Osteocyte (in vitro differentiated cells): ENCODE data around the gene GLI1. TPM values are rescaled to one million over a fixed set of nuclear protein-coding genes. Genes with fewer than 3 reads are reported as not detected.
"Not testable (repeated sequence)": the region's sequence is repeated elsewhere in the genome, so short reads cannot be mapped to it uniquely, and the experiment has no call there.

Experiments used
- DNase-seq: peaks from one replicate; pipeline ENCODE4 v3.0.0; 2021; ENCODE audit warnings: mixed read lengths; ENCODE audit not compliant: unreplicated experiment; ENCODE audit errors: extremely low spot score
- H3K27ac Mint-ChIP-seq: one replicate; pipeline ENCODE4 v1.8.0; 2021; ENCODE audit warnings: mild to moderate bottlenecking, mixed read lengths; ENCODE audit not compliant: unreplicated experiment
- H3K27me3 Mint-ChIP-seq: one replicate; pipeline ENCODE4 v1.8.0; 2021; ENCODE audit warnings: mixed read lengths; ENCODE audit not compliant: unreplicated experiment
- H3K36me3 Mint-ChIP-seq: one replicate; pipeline ENCODE4 v1.8.0; 2021; ENCODE audit warnings: mixed read lengths; ENCODE audit not compliant: unreplicated experiment
- H3K4me1 Mint-ChIP-seq: one replicate; pipeline ENCODE4 v1.8.0; 2021; ENCODE audit warnings: mixed read lengths; ENCODE audit not compliant: unreplicated experiment
- H3K4me3 Mint-ChIP-seq: one replicate; pipeline ENCODE4 v1.8.0; 2021; ENCODE audit warnings: mild to moderate bottlenecking, moderate library complexity, mixed read lengths; ENCODE audit not compliant: unreplicated experiment
- H3K9me3 Mint-ChIP-seq: one replicate; pipeline ENCODE4 v1.8.0; 2021; ENCODE audit warnings: mixed read lengths; ENCODE audit not compliant: unreplicated experiment
- total RNA-seq: library from RNA; stranded (reverse); gene quantifications from 2 replicates; pipeline ENCODE4 v1.2.1, GENCODE V29; 2021
- TF ChIP-seq, protein P1 (sequence below): fragments of 200-600 bp; sonication (generic); IDR thresholded peaks from 2 replicates; pipeline ENCODE4 v1.5.0; 2021; ENCODE audit warnings: antibody characterized with exemption, mild to moderate bottlenecking, moderate library complexity

Gene GLI1
- total RNA-seq, 1 donor from 2014 or later = 7.7 TPM

- Mint-ChIP-seq H3K27me3 (no peaks in the 10 kb centered on the region), H3K27ac (peak overlapping the region; percentile 11), H3K9me3 (no peaks in the 10 kb centered on the region), H3K4me1 (peaks cover 13% of the 10 kb centered on the region), H3K4me3 (no peak overlapping the region), H3K36me3 (peaks cover 49% of the 10 kb centered on the region)
- TF ChIP-seq, protein P1, sequence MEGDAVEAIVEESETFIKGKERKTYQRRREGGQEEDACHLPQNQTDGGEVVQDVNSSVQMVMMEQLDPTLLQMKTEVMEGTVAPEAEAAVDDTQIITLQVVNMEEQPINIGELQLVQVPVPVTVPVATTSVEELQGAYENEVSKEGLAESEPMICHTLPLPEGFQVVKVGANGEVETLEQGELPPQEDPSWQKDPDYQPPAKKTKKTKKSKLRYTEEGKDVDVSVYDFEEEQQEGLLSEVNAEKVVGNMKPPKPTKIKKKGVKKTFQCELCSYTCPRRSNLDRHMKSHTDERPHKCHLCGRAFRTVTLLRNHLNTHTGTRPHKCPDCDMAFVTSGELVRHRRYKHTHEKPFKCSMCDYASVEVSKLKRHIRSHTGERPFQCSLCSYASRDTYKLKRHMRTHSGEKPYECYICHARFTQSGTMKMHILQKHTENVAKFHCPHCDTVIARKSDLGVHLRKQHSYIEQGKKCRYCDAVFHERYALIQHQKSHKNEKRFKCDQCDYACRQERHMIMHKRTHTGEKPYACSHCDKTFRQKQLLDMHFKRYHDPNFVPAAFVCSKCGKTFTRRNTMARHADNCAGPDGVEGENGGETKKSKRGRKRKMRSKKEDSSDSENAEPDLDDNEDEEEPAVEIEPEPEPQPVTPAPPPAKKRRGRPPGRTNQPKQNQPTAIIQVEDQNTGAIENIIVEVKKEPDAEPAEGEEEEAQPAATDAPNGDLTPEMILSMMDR = no peak
- no peak for DNase-seq
These were observed 52.2 kb downstream of the GLI1 start for GRCh38 chr12:57511588-57512325.

GRCh38 chr12:57512665-57513064, 53.1 kb downstream of the GLI1 start:
- peaks cover 22% of the 10 kb centered on the region for H3K4me1 Mint-ChIP-seq
- no peaks in the 10 kb centered on the region for H3K9me3 Mint-ChIP-seq
- peaks cover 57% of the 10 kb centered on the region for H3K36me3 Mint-ChIP-seq
- no peak for DNase-seq
- TF ChIP-seq, protein P1 = no peak
- H3K4me3 Mint-ChIP-seq = no peak overlapping the region
- no peaks in the 10 kb centered on the region for H3K27me3 Mint-ChIP-seq
- peak overlapping the region; percentile 45 for H3K27ac Mint-ChIP-seq

- Mint-ChIP-seq H3K4me1 (peaks cover 28% of the 10 kb centered on the region), H3K9me3 (no peaks in the 10 kb centered on the region), H3K27me3 (no peaks in the 10 kb centered on the region), H3K27ac (peak overlapping the region; percentile 1), H3K36me3 (peaks cover 59% of the 10 kb centered on the region), H3K4me3 (no peak overlapping the region)
- TF ChIP-seq, protein P1 = no peak
- DNase-seq = no peak
These were observed 53.7 kb downstream of the GLI1 start for GRCh38 chr12:57513266-57513665.

DNA sequence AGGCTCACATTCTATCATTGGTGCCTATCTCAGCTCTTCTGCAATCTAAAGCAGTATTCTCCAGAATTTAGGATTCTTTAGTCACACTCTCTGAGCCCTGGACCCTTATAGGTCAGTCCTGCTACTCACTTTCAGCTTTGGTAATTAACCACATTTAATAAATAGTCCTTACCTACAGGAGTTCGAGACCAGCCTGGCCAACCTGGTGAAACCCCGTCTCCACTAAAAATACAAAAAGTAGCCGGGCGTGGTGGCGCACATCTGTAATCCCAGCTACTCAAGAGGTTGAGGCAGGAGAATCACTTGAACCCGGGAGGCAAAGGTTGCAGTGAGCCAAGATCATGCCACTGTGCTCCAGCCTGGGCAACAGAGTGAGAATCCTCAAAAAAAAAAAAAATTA, 54.1 kb downstream of the GLI1 start:
- DNase-seq, H3K27me3 Mint-ChIP-seq, H3K9me3 Mint-ChIP-seq, H3K4me3 Mint-ChIP-seq: not testable (repeated sequence)
- peaks cover 62% of the 10 kb centered on the region for H3K36me3 Mint-ChIP-seq
- peaks cover 32% of the 10 kb centered on the region for H3K4me1 Mint-ChIP-seq
- peak overlapping the region; percentile 1 for H3K27ac Mint-ChIP-seq

- DNase-seq, H3K4me3 Mint-ChIP-seq, H3K9me3 Mint-ChIP-seq, H3K27me3 Mint-ChIP-seq, H3K27ac Mint-ChIP-seq: not testable (repeated sequence)
- H3K4me1 Mint-ChIP-seq = peaks cover 37% of the 10 kb centered on the region
- peaks cover 62% of the 10 kb centered on the region for H3K36me3 Mint-ChIP-seq
These were observed 54.7 kb downstream of the GLI1 start for GRCh38 chr12:57514246-57514645.

- Mint-ChIP-seq H3K27me3 (no peaks in the 10 kb centered on the region), H3K36me3 (peaks cover 60% of the 10 kb centered on the region), H3K4me1 (peaks cover 39% of the 10 kb centered on the region), H3K4me3 (no peak overlapping the region), H3K27ac (peak overlapping the region; percentile 7), H3K9me3 (no peaks in the 10 kb centered on the region)
- no peak for DNase-seq
- TF ChIP-seq, protein P1 = no peak
These were observed 55.3 kb downstream of the GLI1 start for GRCh38 chr12:57514720-57515407.
